IMR-90 (cell line): ENCODE data around the gene FER.

Source experiments
- BHLHE40 ChIP-seq: fragments of 150-350 bp; IDR thresholded peaks from 2 replicates; pipeline ENCODE4 v1.6.1; 2016; ENCODE audit warnings: mild to moderate bottlenecking, low read depth, low read length
- CEBPB ChIP-seq: IDR thresholded peaks from 2 replicates; pipeline ENCODE4 v1.6.1; 2012; ENCODE audit warnings: low read depth, low read length, improper control_type of control experiment
- CHD1 ChIP-seq: IDR thresholded peaks from 2 replicates; pipeline ENCODE4 v1.6.1; 2012; ENCODE audit warnings: low read depth, low read length, improper control_type of control experiment
- FOS ChIP-seq: fragments of 150-350 bp; IDR thresholded peaks from 2 replicates; pipeline ENCODE4 v1.6.1; 2016; ENCODE audit warnings: low read depth, low read length
- MAFK ChIP-seq: IDR thresholded peaks from 2 replicates; pipeline ENCODE4 v1.6.1; 2012; ENCODE audit warnings: low read depth, low read length, improper control_type of control experiment
- MAZ ChIP-seq: IDR thresholded peaks from 2 replicates; pipeline ENCODE4 v1.6.1; 2012; ENCODE audit warnings: low read depth, mild to moderate bottlenecking, low read length, improper control_type of control experiment, moderate library complexity, borderline replicate concordance
- MXI1 ChIP-seq: IDR thresholded peaks from 2 replicates; pipeline ENCODE4 v1.6.1; 2012; ENCODE audit warnings: low read depth, mild to moderate bottlenecking, low read length, moderate library complexity, borderline replicate concordance
- POLR2A ChIP-seq: IDR thresholded peaks from 2 replicates; pipeline ENCODE4 v1.6.1; 2012; ENCODE audit warnings: mild to moderate bottlenecking, low read depth, low read length
- RAD21 ChIP-seq: IDR thresholded peaks from 2 replicates; pipeline ENCODE4 v1.6.1; 2012; ENCODE audit warnings: low read length, improper control_type of control experiment
- RCOR1 ChIP-seq: IDR thresholded peaks from 2 replicates; pipeline ENCODE4 v1.6.1; 2012; ENCODE audit warnings: mild to moderate bottlenecking, low read length, improper control_type of control experiment; ENCODE audit not compliant: insufficient replicate concordance
- RFX5 ChIP-seq: IDR thresholded peaks from 2 replicates; pipeline ENCODE4 v1.8.0; 2012; ENCODE audit warnings: low read depth, mild to moderate bottlenecking, low read length, moderate library complexity
- SMC3 ChIP-seq: fragments of 150-350 bp; IDR thresholded peaks from 2 replicates; pipeline ENCODE4 v1.6.1; 2016; ENCODE audit warnings: low read depth, mild to moderate bottlenecking, antibody characterized with exemption, low read length, moderate library complexity
- USF2 ChIP-seq: fragments of 150-350 bp; IDR thresholded peaks from 2 replicates; pipeline ENCODE4 v1.6.1; 2017; ENCODE audit warnings: mild to moderate bottlenecking, antibody characterized with exemption, low read length, low read depth
- TF ChIP-seq, protein P1 (sequence below): conservative IDR thresholded peaks from 2 replicates; pipeline ENCODE4 v1.5.1; 2012; ENCODE audit warnings: mild to moderate bottlenecking, low read depth, low read length, improper control_type of control experiment

DNA sequence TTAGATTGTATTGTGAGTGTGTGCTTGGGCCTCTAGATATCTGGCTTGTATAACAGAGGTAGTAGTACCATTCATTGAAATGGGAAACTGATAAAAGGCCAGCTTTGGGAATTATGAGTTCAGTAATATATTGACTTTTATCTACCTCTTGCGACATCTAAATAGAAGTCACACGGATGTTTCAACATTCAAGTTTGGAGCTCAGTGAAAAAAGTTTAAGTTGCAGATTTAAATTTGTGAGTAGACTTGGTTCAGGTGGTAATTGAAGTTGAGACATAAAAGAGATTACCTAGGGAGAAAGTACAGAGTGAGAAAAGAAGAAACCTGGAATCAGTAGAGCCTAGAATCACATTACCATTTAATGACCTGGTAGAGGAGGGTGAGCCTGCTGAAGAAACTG, 189.5 kb downstream of the FER start:
- TF ChIP-seq RAD21 (no peak), SMC3 (no peak), POLR2A (no peak), FOS (no peak), MAFK (no peak), CHD1 (no peak), RCOR1 (no peak), RFX5 (no peak), BHLHE40 (no peak), USF2 (no peak), MAZ (no peak), MXI1 (no peak), CEBPB (peak; percentile 29; the same call in 1 of the 2 replicates)
- TF ChIP-seq, protein P1, sequence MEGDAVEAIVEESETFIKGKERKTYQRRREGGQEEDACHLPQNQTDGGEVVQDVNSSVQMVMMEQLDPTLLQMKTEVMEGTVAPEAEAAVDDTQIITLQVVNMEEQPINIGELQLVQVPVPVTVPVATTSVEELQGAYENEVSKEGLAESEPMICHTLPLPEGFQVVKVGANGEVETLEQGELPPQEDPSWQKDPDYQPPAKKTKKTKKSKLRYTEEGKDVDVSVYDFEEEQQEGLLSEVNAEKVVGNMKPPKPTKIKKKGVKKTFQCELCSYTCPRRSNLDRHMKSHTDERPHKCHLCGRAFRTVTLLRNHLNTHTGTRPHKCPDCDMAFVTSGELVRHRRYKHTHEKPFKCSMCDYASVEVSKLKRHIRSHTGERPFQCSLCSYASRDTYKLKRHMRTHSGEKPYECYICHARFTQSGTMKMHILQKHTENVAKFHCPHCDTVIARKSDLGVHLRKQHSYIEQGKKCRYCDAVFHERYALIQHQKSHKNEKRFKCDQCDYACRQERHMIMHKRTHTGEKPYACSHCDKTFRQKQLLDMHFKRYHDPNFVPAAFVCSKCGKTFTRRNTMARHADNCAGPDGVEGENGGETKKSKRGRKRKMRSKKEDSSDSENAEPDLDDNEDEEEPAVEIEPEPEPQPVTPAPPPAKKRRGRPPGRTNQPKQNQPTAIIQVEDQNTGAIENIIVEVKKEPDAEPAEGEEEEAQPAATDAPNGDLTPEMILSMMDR: no peak
